Measurements from ENCODE around the gene ZDHHC11B.
"Not testable (repeated sequence)": the region's sequence is repeated elsewhere in the genome, so short reads cannot be mapped to it uniquely, and the experiment has no call there.

ZDHHC11B gene

DNA sequence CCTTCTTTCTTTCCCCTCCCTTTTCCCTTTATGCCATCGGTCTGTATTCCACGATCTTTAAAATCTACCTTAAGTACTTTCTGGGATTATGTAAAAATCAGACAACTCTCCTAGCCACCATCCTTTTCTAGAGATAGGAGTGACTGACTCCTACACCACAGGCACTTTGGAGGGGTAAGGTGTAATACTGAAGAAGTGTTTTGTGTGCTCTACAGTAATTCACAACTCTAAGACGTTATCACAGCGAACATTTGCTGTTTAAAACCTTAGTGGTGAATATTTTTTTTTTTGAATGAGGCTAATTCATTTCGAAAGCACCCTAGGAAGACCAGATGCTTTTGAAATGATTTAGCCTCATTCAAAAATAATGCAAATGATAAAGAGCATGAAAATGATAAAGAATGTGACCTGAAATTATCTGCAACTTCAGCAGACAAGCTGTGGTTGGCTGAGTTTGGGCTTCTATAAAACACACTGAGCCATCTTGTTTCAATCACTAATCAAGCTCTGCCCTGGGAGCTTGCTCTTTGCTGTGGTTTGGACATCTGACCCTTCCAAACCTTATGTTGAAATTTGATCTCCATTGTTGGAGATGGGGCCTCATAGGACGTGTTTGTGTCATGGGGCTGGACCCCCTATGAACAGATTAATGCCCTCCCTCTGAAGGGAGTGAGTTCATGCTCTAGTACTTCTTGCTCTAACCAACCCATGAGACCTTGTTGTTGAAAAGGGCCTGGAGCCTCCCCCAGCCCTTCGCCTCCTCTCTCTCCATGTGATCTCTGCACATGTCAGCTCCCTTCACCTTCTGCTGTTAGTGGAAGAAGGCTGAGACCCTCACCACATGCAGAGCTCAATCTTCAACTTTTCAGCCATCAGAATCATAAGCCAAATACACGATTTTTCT lies 70.1 kb downstream of the ZDHHC11B start:
- not testable (repeated sequence) for DNase-seq; ATAC-seq (replicated peaks); H3K27ac Mint-ChIP-seq; H3K4me3 Mint-ChIP-seq; H3K4me1 Mint-ChIP-seq
- Mint-ChIP-seq H3K36me3 (peaks cover 9 to 12% of the 10 kb centered on the region in 2 donors), H3K9me3 (peaks cover 14 to 28% of the 10 kb centered on the region in 2 donors), H3K27me3 (peaks cover 34 to 47% of the 10 kb centered on the region in 2 donors)

- not testable (repeated sequence) for H3K36me3 Mint-ChIP-seq; H3K4me1 Mint-ChIP-seq; DNase-seq; H3K4me3 Mint-ChIP-seq; ATAC-seq (replicated peaks); H3K27ac Mint-ChIP-seq
- peaks cover 10 to 22% of the 10 kb centered on the region in 2 donors for H3K9me3 Mint-ChIP-seq
- H3K27me3 Mint-ChIP-seq, result peaks cover 34 to 41% of the 10 kb centered on the region in 2 donors
Observed at GRCh38 chr5:713686-714085, 70.8 kb downstream of the ZDHHC11B start.

GRCh38 chr5:708848-709517 lies 75.5 kb downstream of the ZDHHC11B start:
- not testable (repeated sequence) for H3K36me3 Mint-ChIP-seq; H3K27ac Mint-ChIP-seq; H3K9me3 Mint-ChIP-seq; ATAC-seq (replicated peaks); DNase-seq; H3K4me1 Mint-ChIP-seq; H3K4me3 Mint-ChIP-seq
- peaks cover 15 to 20% of the 10 kb centered on the region in 2 donors for H3K27me3 Mint-ChIP-seq

- not testable (repeated sequence) for DNase-seq; H3K4me3 Mint-ChIP-seq; ATAC-seq (replicated peaks); H3K36me3 Mint-ChIP-seq; H3K4me1 Mint-ChIP-seq; H3K9me3 Mint-ChIP-seq; H3K27ac Mint-ChIP-seq
- H3K27me3 Mint-ChIP-seq, result peaks cover 15 to 20% of the 10 kb centered on the region in 2 donors
Observed at GRCh38 chr5:708374-708773, 76.2 kb downstream of the ZDHHC11B start.

DNA sequence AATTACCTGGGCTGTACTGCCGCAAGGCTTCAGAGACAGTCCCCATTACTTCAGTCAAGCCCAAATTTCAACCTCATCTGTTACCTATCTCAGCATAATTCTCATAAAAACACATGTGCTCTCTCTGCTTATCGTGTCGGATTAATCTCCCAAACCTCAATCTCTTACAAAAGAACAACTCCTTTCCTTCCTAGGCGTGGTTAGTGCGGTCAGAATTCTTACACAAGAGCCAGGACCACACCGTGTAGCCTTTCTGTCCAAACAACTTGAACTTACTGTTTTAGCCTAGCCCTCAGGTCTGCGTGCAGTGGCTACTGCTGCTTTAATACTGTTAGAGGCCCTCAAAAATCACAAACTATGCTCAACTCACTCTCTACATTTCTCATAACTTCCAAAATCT lies 78.4 kb downstream of the ZDHHC11B start:
- peaks cover 13 to 20% of the 10 kb centered on the region in 2 donors for H3K27me3 Mint-ChIP-seq
- DNase-seq; H3K4me1 Mint-ChIP-seq; H3K36me3 Mint-ChIP-seq; H3K27ac Mint-ChIP-seq; H3K4me3 Mint-ChIP-seq; H3K9me3 Mint-ChIP-seq; ATAC-seq (replicated peaks): not testable (repeated sequence)

GRCh38 chr5:696753-697702 lies 87.5 kb downstream of the ZDHHC11B start:
- peaks cover 7 to 30% of the 10 kb centered on the region in 2 donors for H3K27me3 Mint-ChIP-seq
- DNase-seq; H3K27ac Mint-ChIP-seq; H3K9me3 Mint-ChIP-seq; H3K36me3 Mint-ChIP-seq; H3K4me3 Mint-ChIP-seq; H3K4me1 Mint-ChIP-seq; ATAC-seq (replicated peaks): not testable (repeated sequence)

- ATAC-seq (replicated peaks); H3K9me3 Mint-ChIP-seq; H3K4me1 Mint-ChIP-seq; DNase-seq; H3K4me3 Mint-ChIP-seq; H3K36me3 Mint-ChIP-seq; H3K27ac Mint-ChIP-seq: not testable (repeated sequence)
- H3K27me3 Mint-ChIP-seq, result peaks cover 7 to 30% of the 10 kb centered on the region in 2 donors
Observed at GRCh38 chr5:696191-696590, 88.3 kb downstream of the ZDHHC11B start.

DNA sequence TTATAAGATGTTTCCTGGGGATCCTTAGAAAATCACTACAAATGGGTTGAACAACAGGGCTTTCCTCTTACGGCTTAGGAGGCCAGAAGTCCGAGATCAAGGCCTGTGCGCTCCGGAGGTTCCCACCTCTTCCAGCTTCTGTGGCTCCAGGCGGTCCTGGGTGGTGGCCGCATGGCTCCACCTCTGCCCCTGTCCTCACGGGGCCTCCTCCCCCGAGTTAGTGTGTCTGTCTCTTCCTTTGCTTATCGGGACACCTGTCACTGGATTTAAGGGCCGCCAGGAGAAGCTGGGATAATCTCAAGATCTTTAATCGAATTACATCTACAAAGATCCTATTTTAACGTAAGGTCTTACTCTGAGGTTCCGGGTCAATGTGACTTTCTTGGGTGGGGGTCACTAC lies 89.1 kb downstream of the ZDHHC11B start:
- not testable (repeated sequence) for H3K27ac Mint-ChIP-seq

GRCh38 chr5:694042-694431 lies 90.5 kb downstream of the ZDHHC11B start:
- not testable (repeated sequence) for H3K27ac Mint-ChIP-seq, H3K4me1 Mint-ChIP-seq, DNase-seq, H3K9me3 Mint-ChIP-seq, H3K36me3 Mint-ChIP-seq
- peaks cover 7 to 25% of the 10 kb centered on the region in 2 donors for H3K27me3 Mint-ChIP-seq
- ATAC-seq (replicated peaks), result peak in 1 of 2 donors; percentile 6
- peak overlapping the region in 1 of 2 donors; percentile 30 for H3K4me3 Mint-ChIP-seq

More for the DNA sequence above, 89.1 kb downstream of the ZDHHC11B start:
- H3K36me3 Mint-ChIP-seq; DNase-seq; H3K4me3 Mint-ChIP-seq; H3K4me1 Mint-ChIP-seq; ATAC-seq (replicated peaks); H3K9me3 Mint-ChIP-seq: not testable (repeated sequence)
- peaks cover 7 to 30% of the 10 kb centered on the region in 2 donors for H3K27me3 Mint-ChIP-seq

DNA sequence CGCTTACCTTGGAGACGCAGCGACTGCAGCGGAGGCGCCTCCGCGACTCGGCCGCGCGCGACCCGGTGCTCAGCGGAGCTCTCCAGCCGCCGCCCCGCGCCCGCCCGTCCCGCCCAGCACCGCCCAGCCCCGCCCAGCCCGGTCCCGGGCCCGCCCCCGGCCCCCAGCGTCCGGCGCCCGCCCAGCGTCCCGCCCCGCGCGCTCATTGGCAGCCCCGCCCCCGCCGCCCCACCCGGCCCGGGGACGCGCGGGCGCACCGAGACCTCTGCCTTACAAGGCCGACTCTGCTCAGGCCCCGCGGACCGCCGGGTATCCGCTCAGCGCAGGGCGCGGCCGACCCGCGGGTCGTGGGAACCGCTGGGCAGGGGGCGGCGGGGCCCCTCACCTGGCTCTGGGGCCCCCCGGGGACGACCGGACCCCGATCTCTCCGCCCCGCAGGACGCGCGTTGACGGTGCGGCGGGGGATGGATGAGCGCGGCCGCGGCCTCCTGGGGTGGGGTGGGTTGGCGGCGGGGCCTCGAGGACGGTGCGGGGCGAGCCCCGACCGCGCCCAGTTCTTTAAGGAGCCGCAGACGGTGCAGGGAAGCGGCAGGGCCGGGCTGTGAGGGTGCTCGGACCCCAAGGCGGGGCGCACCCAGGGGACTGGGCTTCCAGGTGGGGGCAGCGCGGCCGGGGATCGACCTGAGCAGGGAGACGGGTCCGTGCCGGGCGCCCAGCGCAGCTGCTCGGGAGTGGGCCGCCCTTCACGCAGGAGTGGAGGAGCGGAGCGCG lies 91.1 kb downstream of the ZDHHC11B start, which contains the start of gene TPPP:
Gene TPPP (minus strand): TSS at position 82 of the 771 bp plus-strand sequence. CDS start 15,292 bp downstream, outside the sequence.
- H3K4me3 Mint-ChIP-seq, result peak within 1 kb of the TSS; percentile 39 to 48
- H3K9me3 Mint-ChIP-seq, H3K4me1 Mint-ChIP-seq, H3K36me3 Mint-ChIP-seq, H3K27ac Mint-ChIP-seq: not testable (repeated sequence)
- DNase-seq (peak; percentile 60), ATAC-seq (replicated peaks) (peak; percentile 88 to 91)
- peaks cover 7 to 23% of the 10 kb centered on the region in 2 donors for H3K27me3 Mint-ChIP-seq

GRCh38 chr5:692529-693041 lies 91.9 kb downstream of the ZDHHC11B start:
- not testable (repeated sequence) for H3K9me3 Mint-ChIP-seq, H3K4me1 Mint-ChIP-seq, DNase-seq, H3K27ac Mint-ChIP-seq, H3K36me3 Mint-ChIP-seq
- peak; percentile 3 to 8 for ATAC-seq (replicated peaks)
- Mint-ChIP-seq H3K27me3 (peaks cover 7 to 21% of the 10 kb centered on the region in 2 donors), H3K4me3 (peak overlapping the region in 1 of 2 donors; percentile 25)

- ATAC-seq (replicated peaks) (no peak), DNase-seq (no peak)
- H3K9me3 Mint-ChIP-seq, result no peaks in the 10 kb centered on the region
- peak overlapping the region; percentile 25 to 48 for H3K4me3 Mint-ChIP-seq
- no peaks in the 10 kb centered on the region for H3K36me3 Mint-ChIP-seq
- H3K4me1 Mint-ChIP-seq, result no peaks in the 10 kb centered on the region
- H3K27ac Mint-ChIP-seq, result no peak overlapping the region
- H3K27me3 Mint-ChIP-seq, result peaks cover 4 to 16% of the 10 kb centered on the region in 2 donors
Observed at GRCh38 chr5:691817-692528, 92.6 kb downstream of the ZDHHC11B start.

Measured in stimulated activated naive B cell treated with anti-CD40 and anti-IgM and Interleukin-4, amounts not matched to agents 10 μg/mL and 1 μg/mL and 100 μg/mL, for 72 hours (primary cell).